HEK293 (cell line): ENCODE results near the gene COL11A2.
A peak's percentile ranks its signal among the peaks of the same experiment; 100 is the strongest.

ENCODE experiments used
- KLF1 ChIP-seq: fragments of 450-650 bp; formaldehyde crosslinking; IDR thresholded peaks from 2 replicates; pipeline ENCODE4 v1.5.1; 2016; ENCODE audit warnings: missing biosample characterization, missing genetic modification characterization
- KLF10 ChIP-seq: fragments of 450-650 bp; IDR thresholded peaks from 2 replicates; pipeline ENCODE4 v1.5.1; 2018; ENCODE audit warnings: missing biosample characterization, mild to moderate bottlenecking, missing genetic modification characterization
- PATZ1 ChIP-seq: fragments of 450-650 bp; formaldehyde crosslinking; IDR thresholded peaks from 2 replicates; pipeline ENCODE4 v1.5.1; 2016; ENCODE audit warnings: missing biosample characterization, missing genetic modification characterization
- PRDM10 ChIP-seq: fragments of 450-650 bp; formaldehyde crosslinking; IDR thresholded peaks from 2 replicates; pipeline ENCODE4 v1.5.1; 2016; ENCODE audit warnings: missing biosample characterization, missing genetic modification characterization
- SP3 ChIP-seq: fragments of 450-650 bp; formaldehyde crosslinking; IDR thresholded peaks from 2 replicates; pipeline ENCODE4 v1.5.1; 2016; ENCODE audit warnings: missing biosample characterization, missing genetic modification characterization
- WT1 ChIP-seq: fragments of 450-650 bp; formaldehyde crosslinking; IDR thresholded peaks from 2 replicates; pipeline ENCODE4 v1.5.1; 2016; ENCODE audit warnings: missing biosample characterization, missing genetic modification characterization
- YY1 ChIP-seq: fragments of 450-650 bp; formaldehyde crosslinking; IDR thresholded peaks from 2 replicates; pipeline ENCODE4 v1.5.1; 2018; ENCODE audit warnings: missing biosample characterization, missing genetic modification characterization
- ZBTB10 ChIP-seq: fragments of 450-650 bp; formaldehyde crosslinking; IDR thresholded peaks from 2 replicates; pipeline ENCODE4 v1.5.1; 2016; ENCODE audit warnings: missing biosample characterization, missing genetic modification characterization
- ZBTB11 ChIP-seq: fragments of 450-650 bp; formaldehyde crosslinking; conservative IDR thresholded peaks from 2 replicates; pipeline ENCODE4 v1.5.1; 2016; ENCODE audit warnings: low read depth, missing biosample characterization, missing genetic modification characterization
- ZBTB48 ChIP-seq: fragments of 450-650 bp; formaldehyde crosslinking; IDR thresholded peaks from 2 replicates; pipeline ENCODE4 v1.5.1; 2016; ENCODE audit warnings: missing biosample characterization, missing genetic modification characterization
- ZFHX2 ChIP-seq: fragments of 450-650 bp; formaldehyde crosslinking; conservative IDR thresholded peaks from 2 replicates; pipeline ENCODE4 v1.5.1; 2016; ENCODE audit warnings: missing biosample characterization, missing genetic modification characterization
- ZNF184 ChIP-seq: fragments of 450-650 bp; IDR thresholded peaks from 2 replicates; pipeline ENCODE4 v1.5.1; 2018; ENCODE audit warnings: missing biosample characterization, mild to moderate bottlenecking, missing genetic modification characterization
- ZNF19 ChIP-seq: fragments of 450-650 bp; formaldehyde crosslinking; IDR thresholded peaks from 2 replicates; pipeline ENCODE4; 2016; ENCODE audit warnings: missing biosample characterization, missing genetic modification characterization, low read depth
- ZNF341 ChIP-seq: fragments of 450-650 bp; formaldehyde crosslinking; IDR thresholded peaks from 2 replicates; pipeline ENCODE4; 2016; ENCODE audit warnings: low read depth, missing biosample characterization, missing genetic modification characterization
- ZNF366 ChIP-seq: fragments of 450-650 bp; formaldehyde crosslinking; conservative IDR thresholded peaks from 2 replicates; pipeline ENCODE4 v1.5.1; 2016; ENCODE audit warnings: missing biosample characterization, missing genetic modification characterization
- ZNF398 ChIP-seq: fragments of 450-650 bp; formaldehyde crosslinking; IDR thresholded peaks from 2 replicates; pipeline ENCODE4 v1.5.1; 2017; ENCODE audit warnings: missing biosample characterization, missing genetic modification characterization
- ZNF423 ChIP-seq: fragments of 450-650 bp; formaldehyde crosslinking; IDR thresholded peaks from 2 replicates; pipeline ENCODE4 v1.5.1; 2016; ENCODE audit warnings: missing biosample characterization, missing genetic modification characterization
- ZNF701 ChIP-seq: fragments of 450-650 bp; formaldehyde crosslinking; IDR thresholded peaks from 2 replicates; pipeline ENCODE4 v1.5.1; 2016; ENCODE audit warnings: missing biosample characterization, missing genetic modification characterization
- ZNF76 ChIP-seq: fragments of 450-650 bp; formaldehyde crosslinking; IDR thresholded peaks from 2 replicates; pipeline ENCODE4; 2016; ENCODE audit warnings: low read depth, missing biosample characterization, missing genetic modification characterization, borderline replicate concordance
- ZNF843 ChIP-seq: fragments of 450-650 bp; formaldehyde crosslinking; IDR thresholded peaks from 2 replicates; pipeline ENCODE4 v1.5.1; 2016; ENCODE audit warnings: missing biosample characterization, missing genetic modification characterization
- ZSCAN5A ChIP-seq: fragments of 450-650 bp; formaldehyde crosslinking; IDR thresholded peaks from 2 replicates; pipeline ENCODE4 v1.5.1; 2016; ENCODE audit warnings: missing biosample characterization, missing genetic modification characterization

The COL11A2 gene

GRCh38 chr6:33207552-33208090 lies 15.4 kb upstream of the COL11A2 start (continued):
- peak; percentile 70 for TF ChIP-seq ZBTB11
- TF ChIP-seq ZNF423 (tag by site-specific recombination): no peak
- no peak for TF ChIP-seq ZNF398
- no peak for TF ChIP-seq ZBTB48 (tag by site-specific recombination)
- TF ChIP-seq ZSCAN5A: no peak
- no peak for TF ChIP-seq KLF10 (tag by site-specific recombination)
- TF ChIP-seq ZFHX2 (tag by site-specific recombination): peak; percentile 64; the same call in 1 of the 2 replicates
- no peak; the same call in 1 of the 2 replicates for TF ChIP-seq YY1 (tag by site-specific recombination)
- TF ChIP-seq ZNF843: 0 out of 2 replicates have a peak, but pooled peaks have one; percentile 30
- TF ChIP-seq PATZ1 (tag by site-specific recombination): peak; percentile 24
- no peak for TF ChIP-seq ZNF19 (tag by site-specific recombination)
- peak; percentile 49 for TF ChIP-seq ZNF366 (tag by site-specific recombination)
- peak; percentile 92 for TF ChIP-seq ZBTB10 (tag by site-specific recombination)
- TF ChIP-seq ZNF341 (tag by site-specific recombination): peak; percentile 28; the same call in 1 of the 2 replicates
- 0 out of 2 replicates have a peak, but pooled peaks have one; percentile 25 for TF ChIP-seq ZNF701 (tag by site-specific recombination)
- TF ChIP-seq ZNF76: 0 out of 2 replicates have a peak, but pooled peaks have one; percentile 11
- TF ChIP-seq SP3 (tag by site-specific recombination): no peak
- peak; percentile 45; the same call in 1 of the 2 replicates for TF ChIP-seq WT1 (tag by site-specific recombination)
- no peak for TF ChIP-seq ZNF184 (tag by site-specific recombination)
- no peak for TF ChIP-seq KLF1 (tag by site-specific recombination)
- TF ChIP-seq PRDM10 (tag by site-specific recombination): 0 out of 2 replicates have a peak, but pooled peaks have one; percentile 9
